ENCODE measurements around the gene LRRC23. TPM values are rescaled to one million over a fixed set of nuclear protein-coding genes. Genes with fewer than 3 reads are reported as not detected.

Gene LRRC23
- total and polyA plus RNA-seq, 2 of the 13 experiments (the other 11 are each of a cell fraction or from before 2014, with no cell fraction given): 6.0 to 7.8 TPM

DNA sequence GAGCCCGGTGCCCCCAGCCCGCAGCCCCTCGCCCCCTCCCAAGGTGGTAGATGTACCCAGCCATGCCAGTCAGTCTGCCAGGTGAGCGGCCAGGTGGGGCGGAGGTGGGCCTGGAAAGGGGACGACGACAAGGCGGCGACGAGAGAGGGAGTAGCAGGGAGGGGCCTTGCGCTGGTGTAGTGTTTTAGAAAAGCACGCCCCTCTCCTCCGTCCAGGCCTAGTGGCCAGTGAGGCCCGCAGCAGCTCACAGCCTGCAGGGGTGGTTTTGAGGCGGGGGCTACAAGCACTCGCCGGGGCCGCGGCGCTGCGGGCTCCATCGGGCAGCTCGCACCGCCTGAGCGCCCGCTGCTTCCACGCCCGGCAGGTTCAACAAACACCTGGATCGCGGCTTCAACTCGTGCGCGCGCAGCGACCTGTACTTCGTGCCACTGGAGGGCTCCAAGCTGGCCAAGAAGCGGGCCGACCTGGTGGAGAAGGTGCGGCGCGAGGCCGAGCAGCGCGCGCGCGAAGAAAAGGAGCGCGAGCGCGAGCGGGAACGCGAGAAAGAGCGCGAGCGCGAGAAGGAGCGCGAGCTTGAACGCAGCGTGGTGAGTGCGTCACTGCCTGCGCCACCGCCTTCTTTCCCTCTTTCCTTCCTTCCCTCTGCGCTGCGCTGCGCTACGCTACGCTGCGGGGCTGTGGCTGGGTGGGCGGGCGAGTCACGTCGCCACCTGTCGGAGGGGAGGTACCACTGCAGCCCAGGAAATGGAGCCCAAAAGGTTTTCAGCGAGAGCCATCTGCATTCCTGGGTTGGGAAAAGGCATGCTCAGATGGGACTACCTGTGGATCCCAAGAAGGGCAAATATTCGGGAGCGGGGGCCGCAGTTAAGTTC is 33.1 kb downstream of the LRRC23 start (continued):
- TF ChIP-seq, protein P1, sequence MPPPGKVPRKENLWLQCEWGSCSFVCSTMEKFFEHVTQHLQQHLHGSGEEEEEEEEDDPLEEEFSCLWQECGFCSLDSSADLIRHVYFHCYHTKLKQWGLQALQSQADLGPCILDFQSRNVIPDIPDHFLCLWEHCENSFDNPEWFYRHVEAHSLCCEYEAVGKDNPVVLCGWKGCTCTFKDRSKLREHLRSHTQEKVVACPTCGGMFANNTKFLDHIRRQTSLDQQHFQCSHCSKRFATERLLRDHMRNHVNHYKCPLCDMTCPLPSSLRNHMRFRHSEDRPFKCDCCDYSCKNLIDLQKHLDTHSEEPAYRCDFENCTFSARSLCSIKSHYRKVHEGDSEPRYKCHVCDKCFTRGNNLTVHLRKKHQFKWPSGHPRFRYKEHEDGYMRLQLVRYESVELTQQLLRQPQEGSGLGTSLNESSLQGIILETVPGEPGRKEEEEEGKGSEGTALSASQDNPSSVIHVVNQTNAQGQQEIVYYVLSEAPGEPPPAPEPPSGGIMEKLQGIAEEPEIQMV (CRISPR knock-in tag; IDR thresholded peaks at IDR 0.05; ENCODE audit: low read depth): 0 out of 2 replicates have a peak, but pooled peaks have one; percentile 52
- TF ChIP-seq RNF2 (conservative IDR thresholded peaks at IDR 0.05; ENCODE audit: low read depth) (peak; percentile 82; the same call in 1 of the 2 replicates), ZHX1 (CRISPR knock-in tag; IDR thresholded peaks at IDR 0.05; ENCODE audit: low read depth) (peak; percentile 95), SIX4 (CRISPR knock-in tag; IDR thresholded peaks at IDR 0.05) (no peak; the same call in 1 of the 2 replicates), DMAP1 (CRISPR knock-in tag; IDR thresholded peaks at IDR 0.05) (peak; percentile 78), ATM (IDR thresholded peaks at IDR 0.05; ENCODE audit: borderline replicate concordance) (no peak), CENPBD1 (CRISPR knock-in tag; IDR thresholded peaks at IDR 0.05; ENCODE audit: borderline replicate concordance, low read depth) (no peak), CHD4 (IDR thresholded peaks at IDR 0.05; ENCODE audit: borderline replicate concordance, low read length) (no peak), TSC22D2 (CRISPR knock-in tag; IDR thresholded peaks at IDR 0.05; ENCODE audit: borderline replicate concordance) (peak; percentile 39; the same call in 1 of the 2 replicates), ZBTB21 (CRISPR knock-in tag; IDR thresholded peaks at IDR 0.05) (peak; percentile 88)
- TF ChIP-seq, protein P2, sequence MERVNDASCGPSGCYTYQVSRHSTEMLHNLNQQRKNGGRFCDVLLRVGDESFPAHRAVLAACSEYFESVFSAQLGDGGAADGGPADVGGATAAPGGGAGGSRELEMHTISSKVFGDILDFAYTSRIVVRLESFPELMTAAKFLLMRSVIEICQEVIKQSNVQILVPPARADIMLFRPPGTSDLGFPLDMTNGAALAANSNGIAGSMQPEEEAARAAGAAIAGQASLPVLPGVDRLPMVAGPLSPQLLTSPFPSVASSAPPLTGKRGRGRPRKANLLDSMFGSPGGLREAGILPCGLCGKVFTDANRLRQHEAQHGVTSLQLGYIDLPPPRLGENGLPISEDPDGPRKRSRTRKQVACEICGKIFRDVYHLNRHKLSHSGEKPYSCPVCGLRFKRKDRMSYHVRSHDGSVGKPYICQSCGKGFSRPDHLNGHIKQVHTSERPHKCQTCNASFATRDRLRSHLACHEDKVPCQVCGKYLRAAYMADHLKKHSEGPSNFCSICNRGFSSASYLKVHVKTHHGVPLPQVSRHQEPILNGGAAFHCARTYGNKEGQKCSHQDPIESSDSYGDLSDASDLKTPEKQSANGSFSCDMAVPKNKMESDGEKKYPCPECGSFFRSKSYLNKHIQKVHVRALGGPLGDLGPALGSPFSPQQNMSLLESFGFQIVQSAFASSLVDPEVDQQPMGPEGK (CRISPR knock-in tag; IDR thresholded peaks at IDR 0.05): peak; percentile 68
- TF ChIP-seq, protein P3, sequence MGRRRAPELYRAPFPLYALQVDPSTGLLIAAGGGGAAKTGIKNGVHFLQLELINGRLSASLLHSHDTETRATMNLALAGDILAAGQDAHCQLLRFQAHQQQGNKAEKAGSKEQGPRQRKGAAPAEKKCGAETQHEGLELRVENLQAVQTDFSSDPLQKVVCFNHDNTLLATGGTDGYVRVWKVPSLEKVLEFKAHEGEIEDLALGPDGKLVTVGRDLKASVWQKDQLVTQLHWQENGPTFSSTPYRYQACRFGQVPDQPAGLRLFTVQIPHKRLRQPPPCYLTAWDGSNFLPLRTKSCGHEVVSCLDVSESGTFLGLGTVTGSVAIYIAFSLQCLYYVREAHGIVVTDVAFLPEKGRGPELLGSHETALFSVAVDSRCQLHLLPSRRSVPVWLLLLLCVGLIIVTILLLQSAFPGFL (CRISPR knock-in tag; IDR thresholded peaks at IDR 0.05): no peak
- TF ChIP-seq, protein P4, sequence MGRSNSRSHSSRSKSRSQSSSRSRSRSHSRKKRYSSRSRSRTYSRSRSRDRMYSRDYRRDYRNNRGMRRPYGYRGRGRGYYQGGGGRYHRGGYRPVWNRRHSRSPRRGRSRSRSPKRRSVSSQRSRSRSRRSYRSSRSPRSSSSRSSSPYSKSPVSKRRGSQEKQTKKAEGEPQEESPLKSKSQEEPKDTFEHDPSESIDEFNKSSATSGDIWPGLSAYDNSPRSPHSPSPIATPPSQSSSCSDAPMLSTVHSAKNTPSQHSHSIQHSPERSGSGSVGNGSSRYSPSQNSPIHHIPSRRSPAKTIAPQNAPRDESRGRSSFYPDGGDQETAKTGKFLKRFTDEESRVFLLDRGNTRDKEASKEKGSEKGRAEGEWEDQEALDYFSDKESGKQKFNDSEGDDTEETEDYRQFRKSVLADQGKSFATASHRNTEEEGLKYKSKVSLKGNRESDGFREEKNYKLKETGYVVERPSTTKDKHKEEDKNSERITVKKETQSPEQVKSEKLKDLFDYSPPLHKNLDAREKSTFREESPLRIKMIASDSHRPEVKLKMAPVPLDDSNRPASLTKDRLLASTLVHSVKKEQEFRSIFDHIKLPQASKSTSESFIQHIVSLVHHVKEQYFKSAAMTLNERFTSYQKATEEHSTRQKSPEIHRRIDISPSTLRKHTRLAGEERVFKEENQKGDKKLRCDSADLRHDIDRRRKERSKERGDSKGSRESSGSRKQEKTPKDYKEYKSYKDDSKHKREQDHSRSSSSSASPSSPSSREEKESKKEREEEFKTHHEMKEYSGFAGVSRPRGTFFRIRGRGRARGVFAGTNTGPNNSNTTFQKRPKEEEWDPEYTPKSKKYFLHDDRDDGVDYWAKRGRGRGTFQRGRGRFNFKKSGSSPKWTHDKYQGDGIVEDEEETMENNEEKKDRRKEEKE (IDR thresholded peaks at IDR 0.05): no peak
- TF ChIP-seq, protein P5, sequence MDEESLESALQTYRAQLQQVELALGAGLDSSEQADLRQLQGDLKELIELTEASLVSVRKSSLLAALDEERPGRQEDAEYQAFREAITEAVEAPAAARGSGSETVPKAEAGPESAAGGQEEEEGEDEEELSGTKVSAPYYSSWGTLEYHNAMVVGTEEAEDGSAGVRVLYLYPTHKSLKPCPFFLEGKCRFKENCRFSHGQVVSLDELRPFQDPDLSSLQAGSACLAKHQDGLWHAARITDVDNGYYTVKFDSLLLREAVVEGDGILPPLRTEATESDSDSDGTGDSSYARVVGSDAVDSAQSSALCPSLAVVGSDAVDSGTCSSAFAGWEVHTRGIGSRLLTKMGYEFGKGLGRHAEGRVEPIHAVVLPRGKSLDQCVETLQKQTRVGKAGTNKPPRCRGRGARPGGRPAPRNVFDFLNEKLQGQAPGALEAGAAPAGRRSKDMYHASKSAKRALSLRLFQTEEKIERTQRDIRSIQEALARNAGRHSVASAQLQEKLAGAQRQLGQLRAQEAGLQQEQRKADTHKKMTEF (CRISPR knock-in tag; IDR thresholded peaks at IDR 0.05): peak; percentile 94
